Tibial nerve (tissue), 4 donors: ENCODE results near the gene IGF2. TPM values are rescaled to one million over a fixed set of nuclear protein-coding genes. Genes with fewer than 3 reads are reported as not detected.

Experiments
- DNase-seq, 2 donors: peaks; one replicate each; pipeline ENCODE4 v3.0.0-alpha.2; 2019; ENCODE audit warnings: low spot score in 2 of 2
- H3K27ac ChIP-seq, 4 donors: fragments of 200-600 bp; sonication (generic) in 3 of 4; one replicate each; pipeline ENCODE4 v1.5.1; 2017 to 2019; ENCODE audit warnings: mild to moderate bottlenecking in 1 of 4
- H3K27me3 ChIP-seq, 2 donors: fragments of 200-600 bp; sonication (generic) in 1 of 2; one replicate each; pipeline versions ENCODE4 v1.5.1 to v1.6.0; 2017 to 2019
- H3K36me3 ChIP-seq, 3 donors: fragments of 200-600 bp; sonication (generic); one replicate each; pipeline ENCODE4 v1.5.1; 2018 to 2019
- H3K4me1 ChIP-seq, 4 donors: fragments of 200-600 bp; sonication (generic) in 3 of 4; one replicate each; pipeline ENCODE4 v1.5.1; 2017 to 2019
- H3K4me3 ChIP-seq, 4 donors: fragments of 200-600 bp; sonication (generic) in 3 of 4; one replicate each; pipeline ENCODE4 v1.5.1; 2017 to 2019; ENCODE audit warnings: mild to moderate bottlenecking in 1 of 4, moderate library complexity in 1 of 4
- H3K9me3 ChIP-seq, 4 donors: fragments of 200-600 bp; sonication (generic) in 3 of 4; one replicate each; pipeline ENCODE4 v1.5.1; 2017 to 2019
- CTCF ChIP-seq, 5 experiments: fragments of 200-600 bp in 3 of 5; fragments of 450-650 bp in 2 of 5; sonication (generic) in 3 of 5; IDR thresholded peaks; one replicate each; pipeline ENCODE4 v1.5.1; 2016 to 2019; ENCODE audit warnings: antibody characterized with exemption in 5 of 5, mild to moderate bottlenecking in 3 of 5, moderate library complexity in 2 of 5
- EP300 ChIP-seq, 2 donors: sonication (generic); formaldehyde crosslinking; IDR thresholded peaks; one replicate each; pipeline ENCODE4 v1.6.1; 2017; ENCODE audit warnings: antibody characterized with exemption in 2 of 2, mild to moderate bottlenecking in 1 of 2
- POLR2A ChIP-seq, 2 donors: fragments of 450-650 bp; IDR thresholded peaks; one replicate each; pipeline ENCODE4 v1.6.1; 2017; ENCODE audit warnings: antibody characterized with exemption in 2 of 2, mild to moderate bottlenecking in 2 of 2, moderate library complexity in 2 of 2
- WGBS, 2 donors: methylation state at CpG; one replicate each; pipeline ENCODE4 v1.1.5; 2018; 5-methylcytosine and 5-hydroxymethylcytosine counted together
- small RNA-seq: library from RNA; depleted of rRNA; stranded (forward); fragments of <200 nt; gene quantifications from one replicate; pipeline ENCODE3, GENCODE V24; 2016
- total RNA-seq, 4 donors: library from RNA; depleted of rRNA; stranded (reverse); fragments of >200 nt; gene quantifications; one replicate each; pipeline ENCODE4 v1.1.0, GENCODE V29; 2016

The IGF2 gene
- total RNA-seq, 4 donors from 2014 or later, result 131 to 246 (median 173) TPM

GRCh38 chr11:2084721-2085120 lies 54.5 kb downstream of the IGF2 start:
- no peak overlapping the region for H3K27ac ChIP-seq
- H3K4me1 ChIP-seq, result no peaks in the 10 kb centered on the region
- no peaks in the 10 kb centered on the region for H3K27me3 ChIP-seq
- no peak for TF ChIP-seq CTCF (IDR thresholded peaks at IDR 0.05)
- no peak for TF ChIP-seq POLR2A (IDR thresholded peaks at IDR 0.05)
- no peak for TF ChIP-seq EP300 (IDR thresholded peaks at IDR 0.05)
- no peak overlapping the region for H3K4me3 ChIP-seq
- peaks cover 0 to 19% (median 2%) of the 10 kb centered on the region in 4 donors for H3K9me3 ChIP-seq
- 94 to 97% methylated on average over 9 to 13 of the region's 13 CpGs for WGBS, 2 donors
- DNase-seq, result no peak
- no peaks in the 10 kb centered on the region for H3K36me3 ChIP-seq

Small RNAs within 50 kb of the gene (small RNA-seq; reads per million reads assigned to genes)
- gene MIR4686, result not detected
- 3.6 reads per million, percentile 79 among the genes with 10 or more reads in this experiment for gene MIR483

Other genes starting within 250 kb of the IGF2 start
- not detected for gene PRR33, start 247.5 kb downstream of the IGF2 start, total RNA-seq
- gene TNNT3, start 219.7 kb downstream of the IGF2 start, total RNA-seq, result 1 to 10 TPM; 4.4 to 8.6 (median 6.1) TPM
- gene MRPL23, start 192.1 kb downstream of the IGF2 start, total RNA-seq, result 100 to 1,000 TPM in 3 of 4 donors, 10 to 100 TPM in 1; 81.9 to 139 (median 136) TPM
- gene H19, start 141.5 kb downstream of the IGF2 start, total RNA-seq, result 100 to 1,000 TPM; 355 to 642 (median 407) TPM
- gene INS, start 21.8 kb upstream of the IGF2 start, total RNA-seq, result 1 to 10 TPM in 1 of 4 donors, not detected in 3; 1.8 TPM
- 1 to 10 TPM in 1 of 4 donors, not detected in 3; 1.3 TPM for gene TH, start 32.4 kb upstream of the IGF2 start, total RNA-seq
- gene ASCL2, start 131.2 kb upstream of the IGF2 start, total RNA-seq, result 1 to 10 TPM in 3 of 4 donors, under 1 TPM in 1; 0.66 to 4.1 (median 3.0) TPM
- gene C11orf21, start 162.5 kb upstream of the IGF2 start, total RNA-seq, result 1 to 10 TPM in 2 of 4 donors, under 1 TPM in 2; 0.39 to 2.4 (median 1.1) TPM
- 1 to 10 TPM; 1.8 to 9.0 (median 5.8) TPM for gene TSPAN32, start 162.6 kb upstream of the IGF2 start, total RNA-seq
- 100 to 1,000 TPM; 650 to 822 (median 674) TPM for gene CD81, start 237.9 kb upstream of the IGF2 start, total RNA-seq